NK-92 (cell line): Measurements from ENCODE around the gene CTTNBP2NL.
"Not testable (repeated sequence)": the region's sequence is repeated elsewhere in the genome, so short reads cannot be mapped to it uniquely, and the experiment has no call there.

Experiments
- DNase-seq: peaks from one replicate; lab custom pipeline; 2025; ENCODE audit not compliant: unreplicated experiment; lab: John Stamatoyannopoulos, UW

CTTNBP2NL gene

GRCh38 chr1:112418099-112418892 lies 22.3 kb downstream of the CTTNBP2NL start:
- no peak for DNase-seq

GRCh38 chr1:112423207-112423606 lies 27.2 kb downstream of the CTTNBP2NL start:
- DNase-seq, result no peak

GRCh38 chr1:112423666-112424065 lies 27.7 kb downstream of the CTTNBP2NL start:
- DNase-seq, result not testable (repeated sequence)

- DNase-seq, result no peak
These were observed 33.7 kb downstream of the CTTNBP2NL start for GRCh38 chr1:112429749-112430148.

GRCh38 chr1:112431038-112431437 lies 35.0 kb downstream of the CTTNBP2NL start:
- no peak for DNase-seq

- no peak for DNase-seq
These were observed 39.4 kb downstream of the CTTNBP2NL start for GRCh38 chr1:112435448-112435847.

GRCh38 chr1:112436384-112437156 lies 40.6 kb downstream of the CTTNBP2NL start:
- no peak for DNase-seq

- not testable (repeated sequence) for DNase-seq
These were observed 42.1 kb downstream of the CTTNBP2NL start for GRCh38 chr1:112438156-112438555.

- DNase-seq, result no peak
These were observed 43.6 kb downstream of the CTTNBP2NL start for GRCh38 chr1:112439592-112439991.

- no peak for DNase-seq
These were observed 44.6 kb downstream of the CTTNBP2NL start for GRCh38 chr1:112440574-112440973.

- DNase-seq, result no peak
These were observed 48.3 kb downstream of the CTTNBP2NL start for GRCh38 chr1:112444269-112444668.

GRCh38 chr1:112445596-112445995 lies 49.6 kb downstream of the CTTNBP2NL start:
- DNase-seq, result no peak

GRCh38 chr1:112446411-112446810 lies 50.4 kb downstream of the CTTNBP2NL start:
- no peak for DNase-seq

GRCh38 chr1:112448904-112449629 lies 53.1 kb downstream of the CTTNBP2NL start:
- DNase-seq, result no peak

- DNase-seq, result no peak
These were observed 53.6 kb downstream of the CTTNBP2NL start for GRCh38 chr1:112449630-112449983.

- no peak for DNase-seq
These were observed 54.8 kb downstream of the CTTNBP2NL start for GRCh38 chr1:112450773-112451172.

- DNase-seq, result not testable (repeated sequence)
These were observed 55.3 kb downstream of the CTTNBP2NL start for GRCh38 chr1:112451301-112451700.

GRCh38 chr1:112453876-112454275 lies 57.9 kb downstream of the CTTNBP2NL start:
- DNase-seq, result no peak

GRCh38 chr1:112454316-112454715 lies 58.3 kb downstream of the CTTNBP2NL start:
- DNase-seq, result no peak

- DNase-seq, result no peak
These were observed 61.2 kb downstream of the CTTNBP2NL start for GRCh38 chr1:112457241-112457640.

GRCh38 chr1:112457955-112458354 lies 61.9 kb downstream of the CTTNBP2NL start:
- DNase-seq, result no peak

GRCh38 chr1:112458756-112459155 lies 62.7 kb downstream of the CTTNBP2NL start:
- DNase-seq, result no peak
